Endodermal cell (in vitro differentiated cells): ENCODE measurements around the gene IL1B. TPM values are rescaled to one million over a fixed set of nuclear protein-coding genes. Genes with fewer than 3 reads are reported as not detected.

Experiments
- DNase-seq: peaks from one replicate; pipeline ENCODE4 v3.0.0-alpha.2; 2017
- H3K27ac ChIP-seq: 2 replicates; pipeline ENCODE4 v1.5.1; 2013; ENCODE audit warnings: mild to moderate bottlenecking, low read depth, low read length, moderate library complexity
- H3K27me3 ChIP-seq: 2 replicates; pipeline ENCODE4 v1.6.1; 2013; ENCODE audit warnings: mild to moderate bottlenecking, low read length, moderate library complexity; ENCODE audit not compliant: insufficient read depth, control insufficient read depth, poor library complexity, severe bottlenecking
- H3K36me3 ChIP-seq: 2 replicates; pipeline ENCODE4 v1.7.0; 2013; ENCODE audit warnings: mild to moderate bottlenecking, low read length, moderate library complexity; ENCODE audit not compliant: control insufficient read depth, insufficient read depth
- H3K4me1 ChIP-seq: one replicate; pipeline ENCODE4 v1.7.0; 2013; ENCODE audit warnings: low read length; ENCODE audit not compliant: control insufficient read depth, insufficient read depth
- H3K4me3 ChIP-seq: 2 replicates; pipeline ENCODE4 v1.5.1; 2013; ENCODE audit warnings: mild to moderate bottlenecking, low read length, moderate library complexity
- H3K9ac ChIP-seq: 2 replicates; pipeline ENCODE4 v1.6.1; 2013; ENCODE audit warnings: mild to moderate bottlenecking, low read length, moderate library complexity; ENCODE audit not compliant: poor library complexity, severe bottlenecking; ENCODE audit errors: extremely low read depth
- H3K9me3 ChIP-seq: 2 replicates; pipeline ENCODE4 v1.6.1; 2013; ENCODE audit warnings: mild to moderate bottlenecking, low read length, moderate library complexity; ENCODE audit not compliant: control insufficient read depth
- H3K27ac Mint-ChIP-seq: 2 replicates; pipeline ENCODE4 v1.8.0; 2020; ENCODE audit warnings: mixed read lengths
- H3K27me3 Mint-ChIP-seq: 2 replicates; pipeline ENCODE4 v1.8.0; 2021; ENCODE audit warnings: mild to moderate bottlenecking, mixed read lengths; ENCODE audit not compliant: insufficient read depth
- H3K36me3 Mint-ChIP-seq: 2 replicates; pipeline ENCODE4 v1.8.0; 2020; ENCODE audit warnings: low read depth, mixed read lengths
- H3K4me1 Mint-ChIP-seq: 2 replicates; pipeline ENCODE4 v1.8.0; 2020; ENCODE audit warnings: mixed read lengths
- H3K4me3 Mint-ChIP-seq: 2 replicates; pipeline ENCODE4 v1.8.0; 2020; ENCODE audit warnings: mild to moderate bottlenecking, moderate library complexity, mixed read lengths
- H3K9me3 Mint-ChIP-seq: 2 replicates; pipeline ENCODE4 v1.8.0; 2020; ENCODE audit warnings: mild to moderate bottlenecking, mixed read lengths
- CTCF ChIP-seq: fragments of 200-600 bp; sonication (generic); conservative IDR thresholded peaks from 2 replicates; pipeline ENCODE4 v1.5.0; 2021; ENCODE audit warnings: antibody characterized with exemption, mild to moderate bottlenecking
- WGBS, 2 experiments: methylation state at CpG; one replicate each; pipeline versions ENCODE4 v1.1.5 to v1.1.7; 2013; ENCODE audit warnings: missing lambda C conversion rate in 2 of 2, mixed read lengths in 1 of 2; ENCODE audit not compliant: insufficient coverage in 1 of 2, insufficient read length in 1 of 2; 5-methylcytosine and 5-hydroxymethylcytosine counted together
- total RNA-seq, 2 donors: library from RNA; stranded (reverse); fragmentation: NEBNext Ultra II Directional in 1 of 2; extraction: Animal tissue kit (Norgen Biotek cat#: 25700) in 1 of 2; gene quantifications; 2 replicates in 1 of 2; 3 replicates in 1 of 2; pipeline ENCODE4 v1.2.1, GENCODE V29; 2021

The IL1B gene
- total RNA-seq, 2 donors from 2014 or later: not detected

- no peaks in the 10 kb centered on the region for H3K36me3 Mint-ChIP-seq
- H3K27ac Mint-ChIP-seq: no peak overlapping the region
- H3K27me3 Mint-ChIP-seq: peaks cover 3% of the 10 kb centered on the region
- no peak overlapping the region for H3K9ac ChIP-seq
- peaks cover 3% of the 10 kb centered on the region for H3K9me3 Mint-ChIP-seq
- H3K27me3 ChIP-seq: no peaks in the 10 kb centered on the region
- no peak overlapping the region for H3K4me3 Mint-ChIP-seq
- no peaks in the 10 kb centered on the region for H3K36me3 ChIP-seq
- H3K27ac ChIP-seq: no peak overlapping the region
- 74 to 82% methylated on average over 3 to 4 of the region's 5 CpGs for WGBS, 2 experiments
- peak; percentile 44 for DNase-seq
- H3K4me1 Mint-ChIP-seq: peaks cover 2% of the 10 kb centered on the region
- no peak for TF ChIP-seq CTCF
- no peaks in the 10 kb centered on the region for H3K4me1 ChIP-seq
- no peak overlapping the region for H3K4me3 ChIP-seq
- no peaks in the 10 kb centered on the region for H3K9me3 ChIP-seq
Observed at GRCh38 chr2:112821142-112821541, 15.4 kb downstream of the IL1B start.

- H3K27me3 Mint-ChIP-seq: peaks cover 3% of the 10 kb centered on the region
- no peak overlapping the region for H3K27ac ChIP-seq
- H3K9ac ChIP-seq: no peak overlapping the region
- no peak overlapping the region for H3K4me3 ChIP-seq
- no peaks in the 10 kb centered on the region for H3K27me3 ChIP-seq
- no peaks in the 10 kb centered on the region for H3K36me3 ChIP-seq
- no peak for TF ChIP-seq CTCF
- no peaks in the 10 kb centered on the region for H3K4me1 ChIP-seq
- H3K9me3 Mint-ChIP-seq: peaks cover 3% of the 10 kb centered on the region
- no peaks in the 10 kb centered on the region for H3K36me3 Mint-ChIP-seq
- peaks cover 2% of the 10 kb centered on the region for H3K9me3 ChIP-seq
- H3K4me1 Mint-ChIP-seq: peaks cover 2% of the 10 kb centered on the region
- H3K27ac Mint-ChIP-seq: no peak overlapping the region
- DNase-seq: no peak
- no peak overlapping the region for H3K4me3 Mint-ChIP-seq
Observed at GRCh38 chr2:112820343-112820742, 16.2 kb downstream of the IL1B start.

- Mint-ChIP-seq H3K4me1 (peaks cover 6% of the 10 kb centered on the region), H3K36me3 (no peaks in the 10 kb centered on the region), H3K27ac (no peak overlapping the region), H3K27me3 (peaks cover 2% of the 10 kb centered on the region), H3K9me3 (peaks cover 3% of the 10 kb centered on the region), H3K4me3 (no peak overlapping the region)
- peaks cover 6% of the 10 kb centered on the region for H3K9me3 ChIP-seq
- peak; percentile 13 for DNase-seq
- H3K36me3 ChIP-seq: no peaks in the 10 kb centered on the region
- no peak overlapping the region for H3K4me3 ChIP-seq
- no peaks in the 10 kb centered on the region for H3K27me3 ChIP-seq
- no peak for TF ChIP-seq CTCF
- peaks cover 2% of the 10 kb centered on the region for H3K4me1 ChIP-seq
- H3K9ac ChIP-seq: no peak overlapping the region
- H3K27ac ChIP-seq: no peak overlapping the region
- 60 to 79% methylated on average over 1 to 7 of the region's 7 CpGs for WGBS, 2 experiments
Observed at GRCh38 chr2:112819081-112819480, 17.5 kb downstream of the IL1B start.
